DMS153 treated with DMSO at 0.1 percent for 48 hours (cell line): ENCODE measurements around the gene LAG3.

Source experiments
- DNase-seq: peaks from one replicate; lab custom pipeline; 2025; ENCODE audit not compliant: unreplicated experiment; lab: John Stamatoyannopoulos, UW

The LAG3 gene

DNA sequence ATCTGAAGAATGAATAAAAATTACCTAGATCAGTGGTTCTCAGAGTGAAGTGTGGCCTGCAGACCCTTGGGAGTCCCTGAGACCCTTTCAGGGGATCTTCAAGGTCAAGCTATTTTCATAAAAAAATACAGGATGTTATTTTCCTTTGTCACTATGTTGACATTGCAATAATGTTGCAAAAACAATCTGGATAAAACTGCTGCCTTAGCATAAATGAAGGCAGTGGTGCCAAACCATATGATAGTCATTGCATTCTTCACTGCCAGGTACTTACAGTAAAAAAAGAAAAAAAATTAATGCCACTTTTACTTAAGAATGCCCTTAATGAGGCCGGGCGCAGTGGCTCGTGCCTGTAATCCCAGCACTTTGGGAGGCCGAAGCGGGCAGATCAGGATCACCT is 15.0 kb downstream of the LAG3 start:
- DNase-seq, result no peak

DNA sequence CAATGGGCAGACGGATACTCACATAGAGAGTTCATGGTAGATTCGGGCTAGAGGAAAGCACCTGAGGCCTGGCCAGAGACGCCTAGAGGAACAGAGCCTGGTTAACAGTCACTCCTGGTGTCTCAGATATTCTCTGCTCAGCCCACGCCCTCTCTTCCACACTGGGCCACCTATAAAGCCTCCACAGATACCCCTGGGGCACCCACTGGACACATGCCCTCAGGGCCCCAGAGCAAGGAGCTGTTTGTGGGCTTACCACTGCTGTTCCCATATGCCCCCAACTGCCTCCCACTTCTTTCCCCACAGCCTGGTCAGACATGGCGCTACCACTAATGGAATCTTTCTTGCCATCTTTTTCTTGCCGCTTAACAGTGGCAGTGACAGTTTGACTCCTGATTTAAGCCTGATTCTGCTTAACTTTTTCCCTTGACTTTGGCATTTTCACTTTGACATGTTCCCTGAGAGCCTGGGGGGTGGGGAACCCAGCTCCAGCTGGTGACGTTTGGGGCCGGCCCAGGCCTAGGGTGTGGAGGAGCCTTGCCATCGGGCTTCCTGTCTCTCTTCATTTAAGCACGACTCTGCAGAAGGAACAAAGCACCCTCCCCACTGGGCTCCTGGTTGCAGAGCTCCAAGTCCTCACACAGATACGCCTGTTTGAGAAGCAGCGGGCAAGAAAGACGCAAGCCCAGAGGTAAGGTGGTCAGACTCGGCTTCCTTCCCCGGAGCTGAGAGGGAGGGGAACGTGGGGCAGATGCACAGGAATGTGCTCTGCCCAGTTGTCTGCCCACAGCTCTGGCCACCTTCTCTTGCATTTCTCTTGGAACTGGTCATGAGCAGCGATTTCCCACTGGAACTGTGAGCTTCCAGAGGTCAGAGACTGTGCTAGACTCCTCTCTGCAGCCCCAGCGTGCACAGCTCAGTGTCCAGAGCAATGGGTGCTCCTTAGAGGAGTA is 16.9 kb downstream of the LAG3 start, which contains the start of gene CD4:
Gene CD4, plus strand, starts transcription at position 557 of the 953 bp plus-strand sequence. CDS start 10,611 bp downstream, outside the sequence.
- no peak for DNase-seq

DNA sequence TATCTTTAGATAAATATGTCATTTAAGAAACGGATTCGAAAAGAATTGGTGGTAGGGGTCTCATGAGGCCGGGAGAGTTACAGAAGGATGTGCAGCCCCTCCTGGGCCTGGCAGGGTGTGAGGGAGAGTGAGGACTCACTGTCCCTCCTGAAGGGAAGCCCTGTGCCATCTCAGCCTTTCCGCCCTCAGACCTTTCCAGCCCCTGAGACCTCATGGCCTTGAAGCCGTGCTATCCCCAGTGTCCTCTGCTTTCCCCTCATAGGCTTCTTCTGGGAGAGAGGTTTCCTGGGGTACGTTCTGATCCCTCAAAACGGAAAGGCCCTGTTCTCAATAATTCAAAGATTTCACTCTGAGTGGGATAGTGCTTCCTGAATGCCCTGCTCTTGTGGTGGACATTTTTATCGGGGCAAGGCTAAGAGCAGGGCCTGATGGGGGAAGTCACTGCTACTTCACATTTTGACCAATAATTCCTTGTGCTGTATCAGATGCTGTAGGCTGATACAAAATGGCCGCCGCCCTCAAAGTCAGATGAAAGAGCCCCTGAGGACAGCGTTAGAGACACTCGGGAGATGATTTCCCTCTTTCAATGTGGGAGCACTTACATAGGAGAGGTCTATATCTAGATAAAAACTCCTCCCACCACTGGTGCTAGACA is 18.3 kb downstream of the LAG3 start:
- no peak for DNase-seq

DNA sequence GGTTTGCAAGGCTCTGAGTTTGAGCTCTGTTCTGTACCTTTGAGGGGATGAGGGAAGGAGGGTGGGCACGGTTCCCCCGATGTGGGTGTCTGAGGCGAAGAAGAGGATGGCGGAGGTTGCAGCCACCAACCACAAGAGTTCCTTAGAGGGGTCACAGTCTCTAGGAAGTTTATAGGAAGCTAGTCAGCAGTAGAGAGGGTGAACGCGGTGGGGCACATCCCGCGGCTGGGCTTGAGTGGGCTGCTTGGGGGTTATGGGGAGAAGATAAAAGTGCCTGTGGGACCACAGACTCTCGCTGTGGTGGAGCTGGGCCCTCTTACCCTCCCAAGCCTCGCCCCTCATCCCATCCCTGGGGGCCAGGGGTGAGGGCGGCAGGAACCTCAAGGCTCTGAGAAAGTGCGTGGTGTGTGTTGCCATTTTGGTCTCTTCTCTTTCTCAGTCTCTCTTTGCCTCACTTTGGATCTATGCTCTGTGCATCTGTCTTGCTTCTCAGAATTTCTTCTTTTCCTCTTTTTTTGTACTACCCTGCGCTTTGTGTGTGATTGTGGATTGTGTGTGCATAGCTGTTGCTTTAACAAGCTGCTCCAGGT is 19.7 kb downstream of the LAG3 start:
- DNase-seq, result no peak

DNA sequence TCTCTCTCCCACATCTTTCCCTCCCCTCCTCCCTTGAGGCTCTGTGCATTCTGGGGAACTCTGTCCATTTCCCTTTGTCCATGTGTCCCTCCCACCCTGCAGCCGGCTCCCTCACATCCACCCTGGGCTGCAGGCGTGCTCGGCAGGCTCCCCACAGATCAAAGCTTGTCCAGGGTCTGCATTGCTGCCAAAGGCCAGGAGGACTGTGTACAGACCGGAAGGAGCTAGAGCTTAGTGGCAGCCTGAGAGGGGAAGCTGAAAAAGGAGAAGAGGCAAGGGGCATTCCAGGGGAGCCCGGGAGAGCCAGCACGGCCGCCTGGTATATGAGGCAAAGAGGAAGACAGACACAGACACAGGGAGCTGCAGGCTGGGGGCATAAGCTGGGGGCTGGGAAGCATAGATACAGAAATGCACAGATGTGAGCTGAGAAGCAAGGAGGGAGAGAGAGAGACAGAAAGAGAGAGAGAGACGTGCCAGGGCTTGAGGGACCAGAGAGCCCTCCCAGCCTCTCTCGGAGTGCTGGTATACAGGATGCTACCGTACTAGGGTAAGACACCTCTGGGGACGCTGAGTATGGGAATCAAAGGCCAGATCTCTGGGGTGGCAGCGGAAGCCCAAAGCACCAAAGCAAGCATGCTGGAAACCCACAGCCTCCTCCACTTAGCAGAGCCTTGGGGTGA is 20.3 kb downstream of the LAG3 start:
- DNase-seq, result no peak

DNA sequence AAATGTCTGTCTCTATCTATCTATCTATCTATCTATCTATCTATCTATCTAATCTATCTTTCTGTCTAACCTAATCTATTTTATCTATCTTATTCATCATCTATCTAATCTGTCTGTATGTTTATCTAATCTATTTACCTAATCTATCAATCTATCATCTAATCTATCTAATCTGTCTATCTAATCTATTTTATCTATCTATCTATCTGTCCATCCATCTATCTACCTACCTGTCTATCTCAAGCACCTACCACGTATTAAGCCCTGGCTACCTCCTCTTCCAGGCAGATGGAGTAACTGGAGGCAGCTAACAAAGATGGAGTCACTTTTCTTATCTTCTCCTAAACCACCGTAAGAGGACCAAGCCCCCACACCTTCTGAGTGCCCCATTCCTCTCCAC is 22.8 kb downstream of the LAG3 start:
- no peak for DNase-seq

DNA sequence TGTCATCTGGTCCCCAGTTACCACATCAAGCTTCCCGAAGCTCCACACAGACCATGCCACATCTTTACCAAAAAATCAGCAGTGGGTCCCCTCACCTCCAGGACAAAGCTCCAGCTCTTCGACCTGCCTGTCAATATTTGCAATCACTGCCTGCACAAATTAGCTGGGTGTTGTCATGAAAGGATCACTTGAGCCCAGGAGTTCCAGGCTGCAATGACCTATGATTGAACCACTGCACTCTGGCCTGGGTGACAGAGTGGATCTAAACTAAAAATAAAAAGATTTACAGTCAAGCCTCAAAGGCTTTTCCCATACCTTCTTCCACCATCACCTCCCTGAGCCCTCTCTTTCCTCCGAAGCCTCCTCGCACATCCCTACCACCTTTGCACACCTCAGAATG is 24.3 kb downstream of the LAG3 start:
- DNase-seq, result no peak

DNA sequence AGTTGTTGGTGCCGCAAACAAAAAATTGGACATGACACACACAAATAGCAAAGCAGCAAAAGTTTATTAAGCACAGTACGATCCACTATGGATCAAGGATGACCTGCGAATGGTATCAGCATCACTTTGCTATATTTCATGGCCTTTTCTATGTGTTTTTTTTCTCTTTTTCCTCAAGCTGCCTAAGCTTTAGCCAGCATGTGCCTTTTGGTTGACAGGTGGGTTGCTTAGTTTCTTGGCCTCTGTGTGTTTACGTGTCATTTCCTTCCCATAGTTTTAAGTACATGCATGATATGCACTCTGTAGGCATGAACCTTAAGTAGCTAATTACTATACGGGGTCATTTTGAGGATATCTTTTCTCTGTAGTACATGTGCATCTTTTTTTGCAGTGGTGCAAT is 26.8 kb downstream of the LAG3 start:
- no peak for DNase-seq

DNA sequence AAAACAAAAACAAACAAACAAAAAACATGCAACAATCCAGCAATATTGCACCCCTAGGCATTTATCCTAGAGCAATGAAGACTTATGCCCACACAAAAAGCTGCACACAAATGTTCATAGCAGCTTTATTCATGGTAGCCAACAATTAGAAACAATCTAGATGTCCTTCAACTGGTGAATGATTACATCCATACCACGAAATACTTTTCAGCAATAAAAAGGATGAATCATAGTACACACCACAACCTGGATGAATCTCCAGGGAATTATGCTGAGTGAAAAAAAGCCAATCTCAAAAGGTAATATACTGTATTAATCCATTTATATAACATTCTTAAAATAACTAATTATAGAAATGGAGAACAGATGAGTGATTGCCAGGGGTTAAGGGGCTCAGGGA is 34.9 kb downstream of the LAG3 start:
- no peak for DNase-seq

DNA sequence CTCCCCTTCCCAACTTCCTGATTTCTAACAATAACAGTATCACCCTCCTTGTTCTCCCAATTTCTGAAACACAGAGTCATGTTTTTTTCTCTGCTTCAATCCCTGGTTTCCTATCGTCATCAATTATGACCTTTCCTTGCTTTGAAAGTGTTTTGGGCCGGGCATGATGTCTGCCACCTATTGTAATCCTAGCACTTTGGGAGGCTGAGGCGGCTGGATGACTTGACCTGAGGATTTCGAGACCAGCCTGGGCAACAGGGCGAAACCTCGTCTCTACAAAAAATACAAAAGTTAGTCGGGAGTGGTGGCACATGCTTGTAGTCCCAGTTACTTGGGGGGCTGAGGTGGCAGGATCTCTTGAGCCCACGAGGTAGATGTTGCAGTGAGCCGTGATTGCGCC is 36.7 kb downstream of the LAG3 start:
- DNase-seq, result no peak

DNA sequence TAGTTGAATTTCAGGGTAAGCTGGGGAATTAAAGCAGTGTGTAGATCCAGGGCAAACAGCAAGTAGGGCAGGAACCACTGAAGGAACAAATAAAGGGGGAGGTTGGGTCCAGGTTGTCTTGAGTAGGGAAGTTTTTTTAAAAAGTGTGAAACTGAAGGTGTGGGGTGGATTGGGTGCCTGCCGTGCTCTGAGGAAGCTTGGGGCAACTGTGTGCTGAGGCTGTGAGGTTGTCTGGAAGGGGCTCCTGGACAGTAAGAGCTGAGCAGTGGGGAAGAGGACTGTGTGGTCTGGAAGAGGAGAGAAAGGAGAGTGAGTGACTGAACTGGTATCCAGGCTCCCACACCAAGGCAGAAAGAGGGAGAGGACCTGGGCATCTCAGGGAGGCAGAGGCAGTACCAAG is 38.4 kb downstream of the LAG3 start:
- DNase-seq, result no peak

DNA sequence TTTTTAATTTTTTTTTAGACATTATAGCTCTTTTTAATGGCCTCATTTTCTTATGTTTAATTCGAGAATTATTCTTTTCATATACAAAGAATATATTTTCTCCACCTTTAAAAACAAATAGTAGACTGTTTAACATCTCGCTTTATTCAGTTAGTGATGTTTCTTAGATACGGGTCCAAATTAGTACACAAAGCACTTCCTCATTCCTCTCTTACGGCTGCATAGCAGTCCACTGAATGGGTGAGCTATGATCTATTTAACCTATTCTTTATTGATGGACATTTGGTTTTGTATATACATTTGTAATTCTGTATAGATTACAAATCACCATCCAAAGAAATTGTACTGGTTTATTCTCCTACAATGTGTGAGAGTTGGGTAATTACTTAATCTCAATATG is 41.0 kb downstream of the LAG3 start:
- no peak for DNase-seq

DNA sequence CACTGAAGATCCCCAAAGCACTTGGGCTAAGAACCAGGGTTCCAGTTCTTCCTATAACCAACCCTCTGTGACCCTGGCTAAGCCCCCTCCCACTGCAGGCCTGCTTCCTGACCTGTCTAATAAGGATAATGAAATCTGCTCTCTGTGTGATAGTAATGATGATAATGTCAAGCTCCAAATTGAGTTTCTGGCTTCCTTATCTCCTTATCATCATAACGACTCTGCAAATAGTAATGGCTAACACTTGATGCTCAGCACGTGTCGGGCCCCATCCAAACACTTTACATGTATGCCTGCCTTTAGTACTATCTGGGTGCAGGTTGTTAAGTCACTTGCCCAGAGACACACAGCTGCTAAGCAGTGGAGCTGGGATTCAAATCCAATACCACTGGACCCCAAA is 44.3 kb downstream of the LAG3 start:
- no peak for DNase-seq

DNA sequence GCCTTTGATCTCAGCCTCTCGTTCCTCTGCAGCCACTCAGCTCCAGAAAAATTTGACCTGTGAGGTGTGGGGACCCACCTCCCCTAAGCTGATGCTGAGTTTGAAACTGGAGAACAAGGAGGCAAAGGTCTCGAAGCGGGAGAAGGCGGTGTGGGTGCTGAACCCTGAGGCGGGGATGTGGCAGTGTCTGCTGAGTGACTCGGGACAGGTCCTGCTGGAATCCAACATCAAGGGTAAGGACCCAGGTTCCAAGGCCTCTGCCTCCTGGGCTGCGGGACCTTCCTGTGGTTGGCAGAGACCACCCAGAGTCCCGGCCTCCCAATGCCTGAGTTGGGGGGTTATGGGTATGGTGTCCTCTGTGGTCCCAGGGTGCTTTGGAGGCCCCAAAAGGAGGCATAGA is 44.8 kb downstream of the LAG3 start:
- no peak for DNase-seq

DNA sequence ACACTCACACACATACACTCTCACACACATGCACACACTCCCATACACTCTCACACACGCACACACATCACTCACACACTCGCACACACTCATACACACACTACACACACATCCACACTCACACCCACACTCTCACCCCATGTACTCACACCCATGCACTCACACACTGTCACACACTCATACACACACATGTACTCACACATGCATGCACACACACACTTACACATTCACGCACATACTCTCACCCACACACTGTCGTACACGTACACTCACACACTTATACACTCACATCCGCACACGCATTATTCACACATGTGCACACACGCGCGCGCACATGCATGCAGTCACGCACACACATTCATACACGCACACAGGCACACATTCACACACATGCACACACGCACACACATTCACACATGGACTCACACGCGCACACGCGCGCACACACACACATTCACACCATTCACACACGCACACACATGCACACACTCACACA is 45.4 kb downstream of the LAG3 start:
- no peak for DNase-seq

DNA sequence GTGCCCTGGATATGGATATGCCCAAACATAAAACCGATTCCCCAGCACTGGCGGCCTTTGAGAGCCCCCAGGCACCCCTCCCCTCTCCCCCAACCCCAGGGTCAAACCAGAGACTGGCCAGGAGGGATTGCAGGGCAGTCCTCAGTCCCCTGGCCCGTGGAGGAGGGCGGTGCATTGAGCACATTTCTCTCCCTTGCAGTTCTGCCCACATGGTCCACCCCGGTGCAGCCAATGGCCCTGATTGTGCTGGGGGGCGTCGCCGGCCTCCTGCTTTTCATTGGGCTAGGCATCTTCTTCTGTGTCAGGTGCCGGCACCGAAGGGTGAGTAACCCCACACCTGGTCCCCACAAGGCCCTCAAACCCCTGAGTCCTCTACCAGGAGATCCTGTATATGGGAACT is 45.9 kb downstream of the LAG3 start:
- DNase-seq, result no peak

DNA sequence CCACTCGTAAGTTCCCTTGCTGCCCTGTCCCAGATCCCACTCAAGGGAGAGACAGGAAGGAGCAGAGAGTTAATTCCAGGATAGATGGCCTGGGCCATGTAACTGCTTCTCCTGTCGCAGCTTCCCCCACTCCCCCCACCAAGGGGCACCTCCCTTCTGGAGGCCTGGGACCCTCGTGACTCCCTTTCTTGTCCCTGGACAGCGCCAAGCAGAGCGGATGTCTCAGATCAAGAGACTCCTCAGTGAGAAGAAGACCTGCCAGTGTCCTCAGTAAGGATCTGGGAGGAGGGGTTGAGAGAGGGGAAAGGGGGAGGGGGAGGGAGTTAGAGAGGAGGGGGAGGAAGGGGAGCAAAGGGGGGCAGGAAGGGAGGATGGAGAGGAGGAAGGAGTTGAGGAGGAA is 46.3 kb downstream of the LAG3 start:
- no peak for DNase-seq

DNA sequence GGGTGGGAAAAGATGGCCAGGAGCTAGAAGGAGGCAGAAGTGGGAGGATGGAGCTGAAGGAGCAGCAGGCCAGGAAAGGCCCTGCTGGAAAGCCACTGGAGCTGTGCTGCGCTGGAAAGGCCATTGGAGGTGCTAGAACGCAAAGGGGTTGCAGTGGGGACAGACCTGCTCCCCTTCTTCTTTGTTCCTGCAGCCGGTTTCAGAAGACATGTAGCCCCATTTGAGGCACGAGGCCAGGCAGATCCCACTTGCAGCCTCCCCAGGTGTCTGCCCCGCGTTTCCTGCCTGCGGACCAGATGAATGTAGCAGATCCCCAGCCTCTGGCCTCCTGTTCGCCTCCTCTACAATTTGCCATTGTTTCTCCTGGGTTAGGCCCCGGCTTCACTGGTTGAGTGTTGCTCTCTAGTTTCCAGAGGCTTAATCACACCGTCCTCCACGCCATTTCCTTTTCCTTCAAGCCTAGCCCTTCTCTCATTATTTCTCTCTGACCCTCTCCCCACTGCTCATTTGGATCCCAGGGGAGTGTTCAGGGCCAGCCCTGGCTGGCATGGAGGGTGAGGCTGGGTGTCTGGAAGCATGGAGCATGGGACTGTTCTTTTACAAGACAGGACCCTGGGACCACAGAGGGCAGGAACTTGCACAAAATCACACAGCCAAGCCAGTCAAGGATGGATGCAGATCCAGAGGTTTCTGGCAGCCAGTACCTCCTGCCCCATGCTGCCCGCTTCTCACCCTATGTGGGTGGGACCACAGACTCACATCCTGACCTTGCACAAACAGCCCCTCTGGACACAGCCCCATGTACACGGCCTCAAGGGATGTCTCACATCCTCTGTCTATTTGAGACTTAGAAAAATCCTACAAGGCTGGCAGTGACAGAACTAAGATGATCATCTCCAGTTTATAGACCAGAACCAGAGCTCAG is 47.0 kb downstream of the LAG3 start:
- no peak for DNase-seq

DNA sequence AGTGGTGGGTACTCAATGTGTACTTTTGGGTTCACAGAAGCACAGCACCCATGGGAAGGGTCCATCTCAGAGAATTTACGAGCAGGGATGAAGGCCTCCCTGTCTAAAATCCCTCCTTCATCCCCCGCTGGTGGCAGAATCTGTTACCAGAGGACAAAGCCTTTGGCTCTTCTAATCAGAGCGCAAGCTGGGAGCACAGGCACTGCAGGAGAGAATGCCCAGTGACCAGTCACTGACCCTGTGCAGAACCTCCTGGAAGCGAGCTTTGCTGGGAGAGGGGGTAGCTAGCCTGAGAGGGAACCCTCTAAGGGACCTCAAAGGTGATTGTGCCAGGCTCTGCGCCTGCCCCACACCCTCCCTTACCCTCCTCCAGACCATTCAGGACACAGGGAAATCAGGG is 47.8 kb downstream of the LAG3 start:
- no peak for DNase-seq
